GM19452 (cell line): ENCODE measurements around the gene FAM180B.
"Not testable (repeated sequence)": the region's sequence is repeated elsewhere in the genome, so short reads cannot be mapped to it uniquely, and the experiment has no call there.

ENCODE experiments used
- ATAC-seq: cut with Tn5 transposase; IDR thresholded peaks from one replicate; pipeline ENCODE4 v1.9.1; 2021; ENCODE audit not compliant: unreplicated experiment

FAM180B gene

GRCh38 chr11:47593934-47594855 lies 7.7 kb downstream of the FAM180B start, which contains the start of gene C1QTNF4:
TSS of gene C1QTNF4 (minus strand) at chr11:47594411. CDS start at chr11:47590810, 3,601 bp downstream.
- no peak for ATAC-seq

- no peak for ATAC-seq
These were observed 8.6 kb downstream of the FAM180B start for GRCh38 chr11:47595029-47595428.

- no peak for ATAC-seq
These were observed 9.5 kb downstream of the FAM180B start for GRCh38 chr11:47595967-47596366.

GRCh38 chr11:47599902-47600301 lies 13.4 kb downstream of the FAM180B start:
- ATAC-seq, result no peak

GRCh38 chr11:47603295-47603694 lies 16.8 kb downstream of the FAM180B start:
- no peak for ATAC-seq

- no peak for ATAC-seq
These were observed 19.4 kb downstream of the FAM180B start for GRCh38 chr11:47605921-47606320.

- ATAC-seq, result no peak
These were observed 20.3 kb downstream of the FAM180B start for GRCh38 chr11:47606731-47607130.

- no peak for ATAC-seq
These were observed 20.9 kb downstream of the FAM180B start for GRCh38 chr11:47607380-47607779.

GRCh38 chr11:47609675-47610074 lies 23.2 kb downstream of the FAM180B start:
- ATAC-seq, result no peak

GRCh38 chr11:47611348-47611794 lies 24.9 kb downstream of the FAM180B start:
- ATAC-seq, result peak; percentile 80

- ATAC-seq, result no peak
These were observed 28.8 kb downstream of the FAM180B start for GRCh38 chr11:47615249-47615648.

- no peak for ATAC-seq
These were observed 30.4 kb downstream of the FAM180B start for GRCh38 chr11:47616726-47617416.

GRCh38 chr11:47617417-47617809 lies 30.9 kb downstream of the FAM180B start:
- no peak for ATAC-seq

GRCh38 chr11:47620836-47621378 lies 34.4 kb downstream of the FAM180B start:
- ATAC-seq, result no peak

- no peak for ATAC-seq
These were observed 39.8 kb downstream of the FAM180B start for GRCh38 chr11:47626234-47626633.

GRCh38 chr11:47628026-47628425 lies 41.5 kb downstream of the FAM180B start:
- no peak for ATAC-seq

GRCh38 chr11:47631473-47631872 lies 45.0 kb downstream of the FAM180B start:
- no peak for ATAC-seq

- not testable (repeated sequence) for ATAC-seq
These were observed 49.9 kb downstream of the FAM180B start for GRCh38 chr11:47636331-47636730.
